ENCODE data around the gene BLTP3A. TPM values are rescaled to one million over a fixed set of nuclear protein-coding genes. Genes with fewer than 3 reads are reported as not detected.

The BLTP3A gene
- polyA plus RNA-seq, 1 of the 3 experiments (the other 2 are of a cell fraction): 3.1 TPM

DNA sequence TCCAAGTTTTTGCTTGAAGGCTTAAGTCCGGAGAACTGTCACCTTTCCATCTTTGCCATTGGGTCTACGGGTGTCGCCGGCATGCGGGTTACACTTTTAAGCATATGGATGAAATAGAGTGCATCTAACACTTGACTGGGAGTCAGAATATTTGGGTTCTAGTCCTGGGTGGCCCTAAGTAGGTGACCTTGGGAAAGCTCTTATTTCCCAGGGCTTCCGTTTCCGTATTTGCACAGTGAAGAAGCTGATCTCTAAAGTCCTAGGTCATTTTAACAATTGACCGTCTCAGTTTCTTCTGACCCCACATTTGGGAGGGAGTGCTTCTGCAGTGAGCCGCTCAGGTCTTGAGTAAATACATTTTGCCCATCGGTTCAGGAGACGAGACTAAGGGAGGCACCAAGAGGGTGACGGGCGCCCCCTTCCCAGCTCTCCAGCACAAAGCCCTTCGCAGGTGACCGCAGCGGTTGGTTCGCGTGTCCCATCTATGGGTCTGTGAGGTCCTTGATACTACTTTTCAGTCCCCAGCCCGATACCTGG, 651 bp upstream of the BLTP3A start:
- no peaks in the 10 kb centered on the region for H3K36me3 ChIP-seq (replicated peaks in 1 of 2; ENCODE audit: control insufficient read depth in 1 of 2, insufficient read depth in 2 of 2, low read length in 1 of 2)
- peaks cover 20% of the 10 kb centered on the region; the same call in 1 of the 2 replicates for H3K79me2 ChIP-seq (ENCODE audit: insufficient read depth)
- peaks cover 7% of the 10 kb centered on the region for H3F3A ChIP-seq (replicated peaks; ENCODE audit: insufficient read depth)
- peak overlapping the region; percentile 43 to 80; a peak in 3 of 4 replicates for H3K27ac ChIP-seq (ENCODE audit: low read depth in 2 of 2, low read length in 1 of 2)
- peak overlapping the region; percentile 90 for H2AFZ ChIP-seq (ENCODE audit: low read depth)
- H3K9me3 ChIP-seq: no peaks in the 10 kb centered on the region
- no peaks in the 10 kb centered on the region for H3K27me3 ChIP-seq (ENCODE audit: insufficient read depth)
- peak overlapping the region; percentile 76 for H3K4me2 ChIP-seq
- POLR2A ChIA-PET: interaction anchor here (0.7 to 1.9 kb wide), 10 partner anchors 9 to 367 kb away, joined by 3 to 5 read pairs (median 4); partner anchors contain the start of genes ANKS1A, RPS10 and SNRPC
- H3K9me2 ChIP-seq: no peaks in the 10 kb centered on the region
- WGBS (ENCODE audit: low lambda C conversion rate): 25% methylated on average over 13 of the region's 19 CpGs
- H3K9ac ChIP-seq: peak overlapping the region; percentile 76
- DNase-seq: peak; percentile 78
- peaks cover 0 to 8% of the 10 kb centered on the region in 2 experiments; a peak in 2 of 4 replicates for H3K4me1 ChIP-seq (ENCODE audit: control insufficient read depth in 1 of 2, insufficient read depth in 2 of 2, low read depth in 1 of 2, low read length in 1 of 2)
- H3K4me3 ChIP-seq (ENCODE audit: low read depth in 2 of 2, low read length in 1 of 2): peak overlapping the region; percentile 72 to 76
- H4K20me1 ChIP-seq (ENCODE audit: insufficient read depth): no peaks in the 10 kb centered on the region; the same call in 1 of the 2 replicates
- CTCF ChIA-PET: interaction anchor here (0.6 to 2.3 kb wide), 8 partner anchors 11 to 349 kb away, joined by 3 to 12 read pairs (median 6); no protein-coding TSS in a partner anchor
- no peak for TF ChIP-seq PBX3 (IDR thresholded peaks at IDR 0.05)
- TF ChIP-seq RAD21 (IDR thresholded peaks at IDR 0.05; ENCODE audit: low read length): peak; percentile 50
- TF ChIP-seq MXI1 (IDR thresholded peaks at IDR 0.05; ENCODE audit: low read depth, low read length): 0 out of 2 replicates have a peak, but pooled peaks have one; percentile 9
- TF ChIP-seq CTCF (IDR thresholded peaks at IDR 0.05): peak; percentile 47
- no peak for TF ChIP-seq TCF12 (IDR thresholded peaks at IDR 0.05)
- TF ChIP-seq SMC3 (IDR thresholded peaks at IDR 0.05; ENCODE audit: low read depth, low read length): peak; percentile 12; the same call in 1 of the 2 replicates

DNA sequence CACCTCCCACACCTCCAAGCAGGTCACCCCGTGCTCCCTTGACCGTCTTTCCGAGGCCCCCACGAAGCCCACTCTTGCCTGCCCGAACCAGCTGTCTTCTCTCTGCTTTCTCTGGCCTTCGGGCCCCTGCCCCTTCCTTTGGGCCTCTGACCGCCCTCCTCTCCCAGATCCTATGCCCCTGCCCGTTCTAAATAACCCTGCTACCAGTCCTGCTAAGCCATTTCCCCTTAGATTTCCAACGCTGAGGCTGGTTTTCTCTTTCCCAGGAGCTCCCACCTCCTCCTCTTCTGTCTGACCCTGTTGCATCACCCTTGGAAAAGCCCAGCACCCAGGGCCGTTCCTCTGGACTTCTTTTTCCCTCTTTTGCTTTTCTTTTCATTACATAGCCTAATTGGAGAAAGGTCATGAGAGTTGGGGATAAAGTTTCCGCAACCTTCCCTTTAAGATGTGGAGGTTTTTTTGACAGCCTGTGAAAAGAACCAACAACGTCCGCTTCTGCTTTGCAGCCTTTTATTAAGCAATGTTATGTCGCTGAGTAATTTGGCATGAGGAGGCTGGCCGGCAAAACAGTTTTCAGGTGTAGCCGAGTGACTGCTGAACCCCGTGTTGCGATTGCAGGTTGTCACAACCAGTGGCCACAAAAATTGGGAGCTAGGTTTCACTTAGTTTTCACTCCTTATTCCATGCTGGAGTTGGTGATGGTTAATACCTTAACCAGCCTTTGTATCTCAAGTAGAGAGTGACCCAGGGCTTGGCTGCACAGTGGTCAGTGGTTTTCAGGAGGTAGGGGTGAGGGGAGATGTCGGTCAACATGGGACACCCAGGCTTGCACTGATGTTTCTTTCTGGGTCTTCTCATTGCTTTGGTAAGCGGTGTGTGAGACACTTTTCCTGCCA, 970 bp downstream of the BLTP3A start:
- Histone ChIP-seq H3K4me3 (ENCODE audit: low read depth in 2 of 2, low read length in 1 of 2) (peak overlapping the region; percentile 72 to 76), H3F3A (replicated peaks; ENCODE audit: insufficient read depth) (peaks cover 7% of the 10 kb centered on the region), H2AFZ (ENCODE audit: low read depth) (peak overlapping the region; percentile 76), H3K9ac (peak overlapping the region; percentile 76), H3K4me1 (ENCODE audit: control insufficient read depth in 1 of 2, insufficient read depth in 2 of 2, low read depth in 1 of 2, low read length in 1 of 2) (peaks cover 0 to 8% of the 10 kb centered on the region in 2 experiments; a peak in 2 of 4 replicates), H3K27me3 (ENCODE audit: insufficient read depth) (no peaks in the 10 kb centered on the region), H3K4me2 (peak overlapping the region; percentile 97), H3K79me2 (ENCODE audit: insufficient read depth) (peaks cover 33% of the 10 kb centered on the region; the same call in 1 of the 2 replicates), H3K9me3 (no peaks in the 10 kb centered on the region), H4K20me1 (ENCODE audit: insufficient read depth) (no peaks in the 10 kb centered on the region; the same call in 1 of the 2 replicates), H3K27ac (ENCODE audit: low read depth in 2 of 2, low read length in 1 of 2) (peak overlapping the region; percentile 71 to 80), H3K9me2 (no peaks in the 10 kb centered on the region), H3K36me3 (replicated peaks in 1 of 2; ENCODE audit: control insufficient read depth in 1 of 2, insufficient read depth in 2 of 2, low read length in 1 of 2) (no peaks in the 10 kb centered on the region)
- WGBS (ENCODE audit: low lambda C conversion rate): 20% methylated on average over 20 of the region's 20 CpGs
- CTCF ChIA-PET: interaction anchor here (0.6 to 2.3 kb wide), 9 partner anchors 15 to 1460 kb away, joined by 3 to 12 read pairs (median 5); no protein-coding TSS in a partner anchor
- POLR2A ChIA-PET: interaction anchor here (0.8 to 1.9 kb wide), 3 partner anchors 12 to 95 kb away, joined by 3 to 4 read pairs (median 3); partner anchors contain the start of gene TAF11
- TF ChIP-seq, protein P1, sequence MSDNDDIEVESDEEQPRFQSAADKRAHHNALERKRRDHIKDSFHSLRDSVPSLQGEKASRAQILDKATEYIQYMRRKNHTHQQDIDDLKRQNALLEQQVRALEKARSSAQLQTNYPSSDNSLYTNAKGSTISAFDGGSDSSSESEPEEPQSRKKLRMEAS (IDR thresholded peaks at IDR 0.05; ENCODE audit: low read depth): 0 out of 2 replicates have a peak, but pooled peaks have one; percentile 26
- no peak for TF ChIP-seq RCOR1 (IDR thresholded peaks at IDR 0.05; ENCODE audit: low read length)
- peak; percentile 61 for DNase-seq
